ENCODE measurements around the gene SLC25A33. TPM values are rescaled to one million over a fixed set of nuclear protein-coding genes. Genes with fewer than 3 reads are reported as not detected.

The SLC25A33 gene, protein sequence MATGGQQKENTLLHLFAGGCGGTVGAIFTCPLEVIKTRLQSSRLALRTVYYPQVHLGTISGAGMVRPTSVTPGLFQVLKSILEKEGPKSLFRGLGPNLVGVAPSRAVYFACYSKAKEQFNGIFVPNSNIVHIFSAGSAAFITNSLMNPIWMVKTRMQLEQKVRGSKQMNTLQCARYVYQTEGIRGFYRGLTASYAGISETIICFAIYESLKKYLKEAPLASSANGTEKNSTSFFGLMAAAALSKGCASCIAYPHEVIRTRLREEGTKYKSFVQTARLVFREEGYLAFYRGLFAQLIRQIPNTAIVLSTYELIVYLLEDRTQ
- polyA plus RNA-seq (2.7 to 4.5 TPM (median 3.3 TPM) in 3 replicates), polyA minus RNA-seq (1.6 to 2.5 TPM (median 2.1 TPM) in 3 replicates)
- polyA plus RNA-seq (2011; ENCODE audit: low read depth) = 2.5 TPM
- polyA plus RNA-seq (2011; cell fraction: cytosol; rRNA removed) = 2.9 and 4.7 TPM in 2 replicates
- 1.8 and 1.9 TPM in 2 replicates for polyA plus RNA-seq (2011; cell fraction: nucleus; rRNA removed)
- polyA plus RNA-seq (2012; ENCODE audit: low replicate concordance) = 3.4 and 4.7 TPM in 2 replicates
- polyA minus RNA-seq (2011; cell fraction: cytosol; rRNA and poly(A)+ RNA removed) = 2.5 TPM
- 0.74 and 0.93 TPM in 2 replicates for polyA minus RNA-seq (2011; cell fraction: nucleus; rRNA and poly(A)+ RNA removed)

DNA sequence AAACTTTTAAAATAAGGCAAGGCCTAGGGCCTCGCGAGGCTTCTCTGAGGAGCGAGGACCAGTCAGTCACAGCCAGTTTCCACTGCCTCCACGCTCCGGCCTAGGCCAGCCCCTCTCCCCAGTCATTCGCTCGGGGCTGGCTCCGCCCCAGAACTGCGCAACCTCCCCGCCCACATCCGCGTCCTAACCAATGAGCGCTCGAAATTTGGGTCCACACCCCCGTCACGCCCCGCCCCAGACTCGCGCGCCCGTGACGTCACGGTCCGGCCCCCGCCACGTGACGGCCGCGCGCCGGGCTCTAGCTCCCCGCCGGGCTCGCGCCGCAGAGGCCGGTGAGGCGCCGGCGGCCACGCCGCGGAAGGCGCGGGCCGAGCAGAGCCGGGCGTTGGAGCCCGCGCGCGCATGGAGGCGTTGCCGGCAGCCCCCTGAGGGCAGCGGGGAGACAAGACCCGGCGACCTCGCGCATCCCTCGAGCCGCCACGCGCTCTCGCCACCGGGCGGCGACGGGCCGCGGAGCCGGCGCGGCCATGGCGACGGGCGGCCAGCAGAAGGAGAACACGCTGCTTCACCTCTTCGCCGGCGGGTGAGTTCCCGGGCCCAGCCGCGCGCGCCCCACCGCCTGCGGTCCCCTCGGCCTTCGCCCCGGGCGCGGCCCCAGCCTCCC, at the start of gene SLC25A33:
SLC25A33 (plus strand) TSS at position 301 of the 664 bp plus-strand sequence; CDS start at position 528, 227 bp downstream.
- peaks cover 27% of the 10 kb centered on the region for H3K4me1 ChIP-seq (ENCODE audit: control insufficient read depth, extremely low read depth, insufficient read depth, low read length)

GRCh38 chr1:9490605-9491339, 48.5 kb upstream of the SLC25A33 start:
- Histone ChIP-seq H3K4me3 (ENCODE audit: control insufficient read depth in 2 of 3, extremely low read depth in 1 of 3, insufficient read depth in 2 of 3, low read depth in 1 of 3, low read length in 3 of 3) (no peak overlapping the region), H3K36me3 (ENCODE audit: control insufficient read depth in 2 of 2, extremely low read depth in 1 of 2, insufficient read depth in 2 of 2, low read length in 2 of 2) (no peaks in the 10 kb centered on the region), H3K27ac (ENCODE audit: control insufficient read depth, insufficient read depth, low read length) (no peak overlapping the region), H3K9me3 (ENCODE audit: control insufficient read depth, low read depth, low read length) (no peaks in the 10 kb centered on the region), H4K20me1 (ENCODE audit: control insufficient read depth, extremely low read depth, insufficient read depth, low read length) (no peaks in the 10 kb centered on the region), H3K27me3 (ENCODE audit: control insufficient read depth, extremely low read depth, insufficient read depth, low read length) (peaks cover 3% of the 10 kb centered on the region), H3K4me1 (ENCODE audit: control insufficient read depth, extremely low read depth, insufficient read depth, low read length) (peaks cover 4% of the 10 kb centered on the region), H2AFZ (ENCODE audit: control insufficient read depth, low read length) (no peak overlapping the region), H3K9ac (ENCODE audit: control insufficient read depth, extremely low read depth, insufficient read depth, low read length) (no peak overlapping the region), H3K9me1 (ENCODE audit: control insufficient read depth, extremely low read depth, insufficient read depth, low read length) (no peaks in the 10 kb centered on the region), H3K79me2 (ENCODE audit: control insufficient read depth, insufficient read depth, low read length) (no peaks in the 10 kb centered on the region), H3K4me2 (ENCODE audit: control insufficient read depth, extremely low read depth, insufficient read depth, low read depth, low read length) (no peak overlapping the region)
- no peak for TF ChIP-seq EZH2 (IDR thresholded peaks at IDR 0.05; ENCODE audit: low read length)
- TF ChIP-seq, protein P1, sequence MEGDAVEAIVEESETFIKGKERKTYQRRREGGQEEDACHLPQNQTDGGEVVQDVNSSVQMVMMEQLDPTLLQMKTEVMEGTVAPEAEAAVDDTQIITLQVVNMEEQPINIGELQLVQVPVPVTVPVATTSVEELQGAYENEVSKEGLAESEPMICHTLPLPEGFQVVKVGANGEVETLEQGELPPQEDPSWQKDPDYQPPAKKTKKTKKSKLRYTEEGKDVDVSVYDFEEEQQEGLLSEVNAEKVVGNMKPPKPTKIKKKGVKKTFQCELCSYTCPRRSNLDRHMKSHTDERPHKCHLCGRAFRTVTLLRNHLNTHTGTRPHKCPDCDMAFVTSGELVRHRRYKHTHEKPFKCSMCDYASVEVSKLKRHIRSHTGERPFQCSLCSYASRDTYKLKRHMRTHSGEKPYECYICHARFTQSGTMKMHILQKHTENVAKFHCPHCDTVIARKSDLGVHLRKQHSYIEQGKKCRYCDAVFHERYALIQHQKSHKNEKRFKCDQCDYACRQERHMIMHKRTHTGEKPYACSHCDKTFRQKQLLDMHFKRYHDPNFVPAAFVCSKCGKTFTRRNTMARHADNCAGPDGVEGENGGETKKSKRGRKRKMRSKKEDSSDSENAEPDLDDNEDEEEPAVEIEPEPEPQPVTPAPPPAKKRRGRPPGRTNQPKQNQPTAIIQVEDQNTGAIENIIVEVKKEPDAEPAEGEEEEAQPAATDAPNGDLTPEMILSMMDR (optimal IDR thresholded peaks at IDR 0.05 in 1 of 3, IDR thresholded peaks at IDR 0.05 in 1 of 3, conservative IDR thresholded peaks at IDR 0.05 in 1 of 3; ENCODE audit: extremely low read depth in 1 of 3, insufficient read depth in 2 of 3, low read length in 3 of 3) = peak; percentile 85 to 91 (median 87)
- dilution Hi-C loops (cut with MboI; ENCODE audit: extremely low pct_ligation_motif_present, low sequenced_read_pairs) = no loop called here
- FAIRE-seq = peak; percentile 63
- DNase-seq (ENCODE audit: low read depth, low spot score) = no peak

More for the DNA sequence above, at the start of gene SLC25A33:
- peaks cover 0 to 3% of the 10 kb centered on the region in 2 experiments for H3K36me3 ChIP-seq (ENCODE audit: control insufficient read depth in 2 of 2, extremely low read depth in 1 of 2, insufficient read depth in 2 of 2, low read length in 2 of 2)
- H3K4me2 ChIP-seq (ENCODE audit: control insufficient read depth, extremely low read depth, insufficient read depth, low read depth, low read length) = peak within 1 kb of the TSS; percentile 87
- TF ChIP-seq, protein P1 (optimal IDR thresholded peaks at IDR 0.05 in 1 of 3, IDR thresholded peaks at IDR 0.05 in 1 of 3, conservative IDR thresholded peaks at IDR 0.05 in 1 of 3; ENCODE audit: extremely low read depth in 1 of 3, insufficient read depth in 2 of 3, low read length in 3 of 3) = no peak
- TF ChIP-seq EZH2 (IDR thresholded peaks at IDR 0.05; ENCODE audit: low read length) = no peak
- peak within 1 kb of the TSS; percentile 80 to 91 (median 88) for H3K4me3 ChIP-seq (ENCODE audit: control insufficient read depth in 2 of 3, extremely low read depth in 1 of 3, insufficient read depth in 2 of 3, low read depth in 1 of 3, low read length in 3 of 3)
- H3K79me2 ChIP-seq (ENCODE audit: control insufficient read depth, insufficient read depth, low read length) = peaks cover 35% of the 10 kb centered on the region
- DNase-seq (ENCODE audit: low read depth, low spot score) = peak; percentile 80
- FAIRE-seq = peak; percentile 72
- H3K9me1 ChIP-seq (ENCODE audit: control insufficient read depth, extremely low read depth, insufficient read depth, low read length) = no peaks in the 10 kb centered on the region
- H2AFZ ChIP-seq (ENCODE audit: control insufficient read depth, low read length) = peak within 1 kb of the TSS; percentile 66
- H4K20me1 ChIP-seq (ENCODE audit: control insufficient read depth, extremely low read depth, insufficient read depth, low read length) = peaks cover 4% of the 10 kb centered on the region
- no peaks in the 10 kb centered on the region for H3K27me3 ChIP-seq (ENCODE audit: control insufficient read depth, extremely low read depth, insufficient read depth, low read length)
- H3K9ac ChIP-seq (ENCODE audit: control insufficient read depth, extremely low read depth, insufficient read depth, low read length) = peak within 1 kb of the TSS; percentile 84
- H3K27ac ChIP-seq (ENCODE audit: control insufficient read depth, insufficient read depth, low read length) = peak within 1 kb of the TSS; percentile 70
- dilution Hi-C loops (cut with MboI; ENCODE audit: extremely low pct_ligation_motif_present, low sequenced_read_pairs) = no loop called here
- H3K9me3 ChIP-seq (ENCODE audit: control insufficient read depth, low read depth, low read length) = no peaks in the 10 kb centered on the region
